GM19328 (cell line): ENCODE measurements around the gene ETV6.
"Not testable (repeated sequence)": the region's sequence is repeated elsewhere in the genome, so short reads cannot be mapped to it uniquely, and the experiment has no call there.

Experiments used
- ATAC-seq: cut with Tn5 transposase; IDR thresholded peaks from one replicate; pipeline ENCODE4 v1.9.1; 2021; ENCODE audit warnings: mild to moderate bottlenecking, moderate library complexity; ENCODE audit not compliant: unreplicated experiment

The ETV6 gene

DNA sequence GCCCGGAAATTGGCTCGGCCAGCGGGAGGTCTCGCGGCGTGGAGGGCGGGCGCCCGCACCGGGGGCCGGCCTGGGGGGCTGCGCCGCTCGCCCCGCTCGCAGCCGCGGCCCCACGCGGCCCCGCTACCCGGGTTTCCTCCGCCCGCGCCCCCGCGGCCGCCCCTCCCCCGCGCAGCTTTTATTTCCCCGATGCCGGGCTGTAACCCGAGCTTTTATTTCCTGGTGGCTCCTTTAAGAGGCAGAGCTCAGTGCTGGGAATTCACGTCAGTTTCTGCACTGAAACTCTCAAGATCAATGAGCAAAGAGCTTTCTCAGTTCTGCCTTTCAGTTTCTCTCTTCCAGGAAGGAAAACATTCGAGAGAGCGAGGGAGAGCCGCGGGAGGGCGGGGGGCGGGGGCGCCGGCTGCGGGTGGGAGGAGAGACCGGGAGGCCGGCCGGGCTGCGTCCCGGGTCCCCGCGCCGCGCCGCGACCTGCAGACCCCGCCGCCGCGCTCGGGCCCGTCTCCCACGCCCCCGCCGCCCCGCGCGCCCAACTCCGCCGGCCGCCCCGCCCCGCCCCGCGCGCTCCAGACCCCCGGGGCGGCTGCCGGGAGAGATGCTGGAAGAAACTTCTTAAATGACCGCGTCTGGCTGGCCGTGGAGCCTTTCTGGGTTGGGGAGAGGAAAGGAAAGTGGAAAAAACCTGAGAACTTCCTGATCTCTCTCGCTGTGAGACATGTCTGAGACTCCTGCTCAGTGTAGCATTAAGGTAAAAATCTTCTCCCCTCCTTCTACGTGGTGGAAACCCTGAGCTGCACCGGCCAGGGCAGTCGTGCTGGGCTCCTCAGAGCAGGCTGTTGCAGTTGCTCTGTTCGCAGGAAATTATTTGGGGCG is at the start of gene ETV6:
Gene ETV6 (plus strand): TSS at position 262 of the 873 bp plus-strand sequence. CDS start 454 bp downstream, at position 716.
- peak; percentile 42 for ATAC-seq

- no peak for ATAC-seq
These were observed 49.3 kb upstream of the ETV6 start for GRCh38 chr12:11600199-11600598.

DNA sequence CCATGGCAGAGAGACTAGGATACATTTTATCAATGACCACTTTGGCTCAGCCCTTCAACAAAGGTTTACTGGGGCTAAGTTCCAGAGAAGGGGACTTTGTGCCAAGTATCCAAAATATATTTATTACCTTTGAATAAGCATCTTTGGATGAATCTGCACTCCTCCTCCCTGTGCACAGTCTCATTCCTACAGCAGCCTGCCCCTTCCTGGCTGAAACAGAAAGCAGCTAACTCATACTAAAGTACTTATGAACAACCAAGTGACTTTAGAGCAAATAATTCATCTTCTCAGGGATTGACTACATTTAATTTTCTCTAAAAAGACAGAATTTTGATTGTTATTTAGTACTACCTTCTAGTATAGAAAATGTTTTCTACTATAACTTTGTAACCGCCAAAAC is 47.8 kb upstream of the ETV6 start:
- no peak for ATAC-seq

- no peak for ATAC-seq
These were observed 42.0 kb upstream of the ETV6 start for GRCh38 chr12:11607313-11608081.

DNA sequence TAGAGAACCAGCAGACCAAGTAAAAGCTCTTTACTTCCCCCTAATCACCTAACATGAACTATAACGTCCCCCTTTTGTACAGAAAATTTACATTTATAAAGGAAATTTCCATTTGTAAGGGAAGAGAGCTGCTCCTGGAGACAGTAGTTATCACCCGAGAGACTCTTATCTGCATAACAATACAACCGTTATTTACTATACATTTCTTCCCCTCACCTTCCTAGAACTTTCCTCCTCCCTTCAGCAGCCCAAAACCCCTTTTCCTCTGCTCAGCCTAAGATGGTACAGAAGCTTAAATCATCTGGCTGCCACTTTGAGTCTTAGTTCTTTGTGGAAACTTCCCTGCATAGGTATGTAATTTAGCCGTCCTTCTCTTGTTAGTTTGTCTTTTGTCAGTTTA is 40.4 kb upstream of the ETV6 start:
- no peak for ATAC-seq

DNA sequence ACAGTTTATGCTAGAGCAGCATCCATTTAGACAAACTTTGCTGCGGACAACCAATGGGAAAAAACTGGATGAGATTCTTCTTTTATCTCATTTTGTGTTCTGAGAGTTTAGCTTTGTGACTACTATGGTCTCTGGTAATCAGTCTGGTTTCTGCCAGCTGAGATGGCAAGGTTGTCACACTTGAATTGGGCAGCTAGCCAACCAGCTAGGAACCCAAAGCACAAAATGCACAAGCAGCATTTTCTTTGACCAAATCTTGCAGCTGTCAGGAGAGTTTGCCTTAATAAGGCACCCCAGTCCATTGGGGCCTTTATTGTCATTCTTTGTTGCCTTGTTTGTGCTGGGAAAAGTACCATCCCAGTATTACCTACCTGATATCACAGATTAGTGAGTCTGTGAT is 34.0 kb upstream of the ETV6 start:
- no peak for ATAC-seq

- ATAC-seq = no peak
These were observed 31.4 kb upstream of the ETV6 start for GRCh38 chr12:11618046-11618445.

DNA sequence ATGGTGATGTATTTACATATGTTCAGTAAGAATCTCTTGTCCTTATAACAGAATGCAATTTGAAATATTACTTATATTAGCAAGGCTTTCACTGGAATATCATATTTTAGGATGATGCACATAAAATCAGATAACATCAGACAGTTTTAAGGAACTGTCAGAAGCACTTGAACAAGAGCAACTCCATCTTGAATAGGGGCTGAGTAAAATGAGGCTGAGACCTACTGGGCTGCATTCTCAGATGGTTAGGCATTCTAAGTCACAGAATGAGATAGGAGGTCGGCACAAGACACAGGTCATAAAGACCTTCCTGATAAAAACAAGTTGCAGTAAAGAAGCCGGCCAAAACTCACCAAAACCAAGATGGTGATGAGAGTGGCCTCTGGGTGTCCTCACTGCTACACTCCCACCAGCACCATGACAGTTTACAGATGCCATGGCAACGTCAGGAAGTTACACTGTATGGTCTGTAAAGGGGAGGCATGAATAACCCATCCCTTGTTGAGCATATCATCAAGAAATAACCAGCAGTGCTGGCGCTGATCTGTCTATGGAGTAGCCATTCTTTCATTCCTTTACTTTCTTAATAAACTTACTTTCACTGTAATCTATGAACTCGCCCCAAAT is 27.6 kb upstream of the ETV6 start:
- no peak for ATAC-seq

- ATAC-seq = no peak
These were observed 26.6 kb upstream of the ETV6 start for GRCh38 chr12:11622876-11623281.

DNA sequence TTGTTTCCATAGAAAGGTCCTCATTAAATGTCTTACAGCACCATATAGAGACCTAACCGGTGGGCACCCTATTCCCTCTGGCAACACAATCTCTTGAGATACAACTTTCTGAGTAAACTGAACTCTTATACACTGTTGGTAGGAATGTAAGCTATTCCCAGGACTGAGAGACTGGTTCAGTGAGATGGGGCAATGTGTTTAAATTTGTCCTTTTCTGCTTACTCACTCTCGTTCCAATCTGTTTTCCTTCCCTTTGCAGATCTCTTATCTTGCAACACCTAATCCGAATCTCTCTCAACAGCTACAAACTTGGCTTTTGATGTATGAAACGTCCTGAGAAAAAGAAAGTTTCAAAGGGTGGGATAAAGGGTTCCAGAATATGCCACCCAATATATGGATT is 26.1 kb upstream of the ETV6 start:
- ATAC-seq = no peak

DNA sequence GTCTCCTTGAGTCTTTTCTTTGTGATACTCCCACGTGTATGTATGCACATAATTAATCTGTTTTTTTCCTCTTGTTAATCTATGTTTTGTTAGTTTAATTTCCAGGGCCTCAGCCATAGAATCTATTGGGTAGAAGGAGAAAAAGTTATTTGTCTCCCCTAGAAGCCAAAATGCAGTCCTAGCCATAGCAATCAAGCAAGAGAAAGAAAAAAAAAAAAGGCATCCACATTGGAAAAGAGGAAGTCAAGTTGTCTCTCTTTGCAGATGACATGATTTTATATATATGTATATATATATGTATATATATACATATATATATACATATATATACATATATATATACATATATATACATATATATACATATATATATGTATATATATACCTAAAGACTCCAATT is 25.4 kb upstream of the ETV6 start:
- ATAC-seq = no peak

- ATAC-seq = not testable (repeated sequence)
These were observed 21.8 kb upstream of the ETV6 start for GRCh38 chr12:11627709-11628108.

GRCh38 chr12:11628353-11628752 is 21.1 kb upstream of the ETV6 start:
- no peak for ATAC-seq

DNA sequence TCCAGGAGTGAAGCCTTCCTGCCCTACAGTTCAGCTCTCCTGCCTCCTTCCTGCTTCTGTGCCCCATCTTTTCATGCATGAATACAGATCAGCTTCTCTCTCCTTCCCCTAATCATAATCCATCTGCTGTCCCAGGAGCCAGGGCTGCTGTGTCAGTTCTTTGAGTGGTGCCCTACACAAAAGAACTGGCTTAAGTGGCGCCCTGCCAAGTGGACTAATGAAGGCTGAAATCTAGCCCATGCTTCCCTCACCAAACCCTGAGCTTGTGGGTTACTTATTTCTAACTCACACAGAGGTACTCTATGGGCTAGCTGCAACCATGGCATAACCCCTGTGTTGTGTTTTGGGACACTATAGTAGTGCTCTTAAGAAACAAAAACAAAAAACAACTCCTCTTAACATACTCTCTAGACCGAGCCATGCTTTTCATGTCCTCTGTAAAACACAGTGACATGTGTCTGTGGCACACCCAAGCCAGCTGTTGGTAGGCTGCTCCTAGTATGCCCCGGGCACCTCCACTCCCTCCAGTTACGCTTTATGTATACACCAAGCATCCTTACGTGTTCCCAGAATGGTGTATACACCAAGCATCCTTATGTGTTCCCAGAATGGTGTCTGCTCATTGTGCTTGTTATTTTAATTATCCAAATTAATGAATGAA is 19.3 kb upstream of the ETV6 start:
- ATAC-seq = no peak

DNA sequence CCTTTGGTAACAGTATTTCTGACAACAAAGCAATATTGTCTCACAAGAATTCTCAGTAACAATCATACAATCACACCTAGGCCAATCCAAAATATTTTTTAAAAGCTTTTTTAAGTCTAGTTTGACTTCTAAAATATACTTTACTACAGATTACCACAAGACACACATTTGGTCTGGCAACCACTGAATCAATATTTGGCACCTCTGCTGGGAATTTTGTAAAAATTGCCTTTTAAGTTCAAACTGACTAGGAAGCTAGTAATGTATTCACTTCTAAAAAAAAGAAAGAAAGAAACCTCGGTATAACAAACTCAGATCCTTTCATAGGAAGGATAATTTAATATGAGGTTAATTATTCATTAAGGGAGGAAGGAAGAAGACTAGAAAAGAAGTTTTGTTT is 18.2 kb upstream of the ETV6 start:
- ATAC-seq = no peak

DNA sequence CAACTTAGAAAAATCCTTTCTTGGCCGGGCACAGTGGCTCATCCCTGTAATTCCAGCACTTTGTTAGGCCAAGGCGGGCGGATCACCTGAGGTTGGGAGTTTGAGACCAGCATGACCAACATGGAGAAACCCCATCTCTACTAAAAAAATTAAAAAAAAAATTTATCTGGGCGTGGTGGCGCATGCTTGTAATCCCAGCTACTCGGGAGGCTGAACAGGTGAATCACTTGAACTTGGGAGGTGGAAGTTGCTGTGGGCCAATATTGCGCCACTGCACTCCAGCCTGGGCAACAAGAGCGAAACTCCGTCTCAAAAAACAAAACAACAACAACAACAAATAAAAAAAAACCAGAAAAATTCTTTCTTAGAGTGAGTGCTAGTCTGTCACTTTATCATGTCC is 17.6 kb upstream of the ETV6 start:
- ATAC-seq = not testable (repeated sequence)

DNA sequence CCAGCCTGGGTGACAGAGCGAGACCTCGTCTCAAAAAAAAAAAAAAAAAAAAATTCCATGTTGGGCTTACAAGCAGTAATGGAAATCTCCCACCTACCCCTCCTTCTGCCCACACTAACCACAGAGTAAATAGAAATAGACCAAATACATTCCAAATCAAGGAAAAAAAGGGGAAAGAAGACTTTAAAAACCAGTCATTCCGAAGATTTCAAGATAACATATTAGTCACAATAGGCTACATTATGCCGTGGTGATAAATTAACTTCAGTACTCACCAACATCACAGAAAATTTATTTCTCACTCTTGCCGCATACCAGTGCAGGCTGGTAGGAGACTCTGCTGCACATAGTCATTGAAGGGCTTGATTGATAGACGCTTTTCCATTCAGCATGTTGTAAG is 15.5 kb upstream of the ETV6 start:
- no peak for ATAC-seq

GRCh38 chr12:11635341-11635740 is 14.1 kb upstream of the ETV6 start:
- no peak for ATAC-seq

GRCh38 chr12:11638315-11638916 is 11.1 kb upstream of the ETV6 start:
- no peak for ATAC-seq

GRCh38 chr12:11639454-11639853 is 10.0 kb upstream of the ETV6 start:
- ATAC-seq = no peak

- no peak for ATAC-seq
These were observed 8.0 kb upstream of the ETV6 start for GRCh38 chr12:11641522-11641921.
